Head of caudate nucleus (tissue), 42 donors: ENCODE results near the gene LRRC55.

Experiments used
- DNase-seq, 42 donors: peaks; one replicate each; pipeline versions ENCODE4 v3.0.0 to v3.0.0-alpha.2; 2020 to 2021; ENCODE audit warnings: mixed read lengths in 7 of 42
- intact Hi-C: fragments of 100-400 bp; cut with DNase I; formaldehyde crosslinking; loops from one replicate; pipeline ENCODE4 v1.15.0; 2022

LRRC55 gene

GRCh38 chr11:57181678-57182305, at the start of gene LRRC55:
Gene LRRC55 (plus strand): TSS chr11:57181953. CDS start chr11:57182023, 70 bp downstream.
- intact Hi-C loops = no loop called here
- DNase-seq = no peak

DNA sequence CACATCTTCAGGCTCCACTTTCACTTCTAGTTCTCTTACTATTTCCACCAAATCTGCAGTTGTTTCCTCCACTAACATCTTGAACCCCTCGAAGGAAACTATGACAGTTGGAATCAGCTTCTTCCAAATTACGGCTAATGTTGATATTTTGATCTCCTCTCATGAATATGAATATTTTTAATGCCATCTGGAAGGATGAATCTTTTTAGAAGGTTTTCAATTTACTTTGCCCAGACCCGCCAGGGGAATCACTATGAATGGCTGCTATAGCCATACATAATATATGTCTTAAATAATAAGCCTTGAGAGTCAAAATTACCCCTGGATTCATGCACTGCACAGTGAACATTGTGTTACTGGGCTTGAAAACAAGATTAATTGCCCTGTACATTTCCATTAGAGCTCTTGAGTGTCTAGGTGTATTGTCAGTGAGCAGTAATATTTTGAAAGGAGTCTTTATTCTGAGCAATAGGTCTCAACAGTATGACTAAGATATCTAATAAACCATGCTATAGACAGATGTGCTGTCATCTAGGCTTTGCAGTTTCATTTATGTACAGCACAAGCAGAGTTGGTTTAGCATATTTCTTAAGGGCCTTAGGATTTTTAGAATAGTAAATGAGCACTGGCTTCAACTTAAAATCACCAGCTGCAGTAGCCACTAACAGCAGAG, 48.3 kb upstream of the LRRC55 start:
- intact Hi-C loops = loop anchor here (5.0 kb wide), 1 partner anchor 114 kb away; no protein-coding TSS in a partner anchor
- DNase-seq = no peak

GRCh38 chr11:57134284-57134683, 47.5 kb upstream of the LRRC55 start:
- no peak for DNase-seq
- intact Hi-C loops = loop anchor here (5.0 kb wide), 1 partner anchor 113 kb away; no protein-coding TSS in a partner anchor

- no peak for DNase-seq
- intact Hi-C loops = no loop called here
Observed at GRCh38 chr11:57135020-57135751, 46.6 kb upstream of the LRRC55 start.

- no peak for DNase-seq
- intact Hi-C loops = no loop called here
Observed at GRCh38 chr11:57140568-57140967, 41.2 kb upstream of the LRRC55 start.

- DNase-seq = no peak
- intact Hi-C loops = no loop called here
Observed at GRCh38 chr11:57143459-57143858, 38.3 kb upstream of the LRRC55 start.

DNA sequence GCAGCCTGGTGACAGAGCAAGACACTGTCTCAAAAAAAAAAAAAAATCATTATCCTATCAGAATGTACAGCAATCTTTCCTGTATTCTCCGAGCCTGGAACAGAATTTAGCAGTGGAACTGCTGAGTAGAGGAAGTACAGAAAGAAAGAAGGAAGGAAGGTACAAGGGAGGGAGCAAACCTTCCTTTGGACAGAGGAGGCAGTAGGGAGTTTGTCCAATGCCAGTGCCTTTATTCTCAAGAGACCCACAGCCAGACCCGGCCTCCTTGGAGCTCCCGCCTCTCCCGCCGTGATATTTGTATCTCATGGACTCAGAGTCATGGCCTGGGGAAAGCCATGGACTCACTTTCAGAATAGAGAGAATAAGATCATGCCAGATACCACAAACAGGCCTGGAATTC, 37.7 kb upstream of the LRRC55 start:
- DNase-seq = no peak
- intact Hi-C loops = no loop called here

GRCh38 chr11:57144531-57145320, 37.0 kb upstream of the LRRC55 start:
- intact Hi-C loops = no loop called here
- DNase-seq = no peak

- no peak for DNase-seq
- intact Hi-C loops = no loop called here
Observed at GRCh38 chr11:57146301-57146700, 35.5 kb upstream of the LRRC55 start.

DNA sequence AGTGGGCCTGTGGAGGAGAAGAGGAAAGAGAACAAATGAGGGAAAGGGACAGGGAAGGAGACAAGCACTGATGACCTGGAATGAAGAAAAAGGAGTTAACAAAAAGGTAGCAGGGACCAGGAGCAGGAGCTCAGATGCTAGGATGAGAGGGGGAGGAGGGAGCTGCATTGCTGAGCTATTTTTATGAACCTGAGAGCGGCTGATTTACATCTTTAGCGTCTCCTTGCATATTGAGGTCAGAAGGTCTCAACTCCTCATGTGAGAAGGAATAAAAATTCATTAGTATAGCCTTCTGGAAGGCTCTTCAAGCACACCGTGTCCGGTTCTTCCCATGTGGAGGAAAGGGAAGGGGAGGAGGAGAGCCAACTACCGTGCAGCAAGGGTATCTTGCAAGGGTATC, 33.1 kb upstream of the LRRC55 start:
- DNase-seq = no peak
- intact Hi-C loops = no loop called here

DNA sequence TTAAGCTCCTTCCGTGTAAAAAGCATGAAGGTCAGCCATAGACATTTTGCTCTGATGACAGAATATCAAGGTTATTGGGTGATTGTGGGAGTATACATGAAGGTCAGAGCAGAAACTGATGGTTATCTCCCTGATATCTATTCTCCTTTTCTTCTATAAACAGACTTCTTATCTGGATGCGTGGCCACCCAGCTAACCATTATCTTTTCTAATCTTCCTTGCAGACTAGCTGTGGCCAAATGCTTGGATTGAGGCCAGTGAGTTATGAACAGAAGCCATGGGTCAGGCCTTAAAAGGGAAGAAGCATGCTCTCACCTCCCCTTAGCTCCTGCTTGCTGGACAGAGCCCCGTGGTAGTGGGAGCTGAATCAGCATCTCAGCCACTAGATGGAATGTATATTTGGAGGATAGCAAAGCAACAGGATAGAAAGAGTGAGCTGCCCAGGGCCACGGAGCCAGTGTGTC, 31.3 kb upstream of the LRRC55 start:
- DNase-seq = no peak
- intact Hi-C loops = no loop called here

DNA sequence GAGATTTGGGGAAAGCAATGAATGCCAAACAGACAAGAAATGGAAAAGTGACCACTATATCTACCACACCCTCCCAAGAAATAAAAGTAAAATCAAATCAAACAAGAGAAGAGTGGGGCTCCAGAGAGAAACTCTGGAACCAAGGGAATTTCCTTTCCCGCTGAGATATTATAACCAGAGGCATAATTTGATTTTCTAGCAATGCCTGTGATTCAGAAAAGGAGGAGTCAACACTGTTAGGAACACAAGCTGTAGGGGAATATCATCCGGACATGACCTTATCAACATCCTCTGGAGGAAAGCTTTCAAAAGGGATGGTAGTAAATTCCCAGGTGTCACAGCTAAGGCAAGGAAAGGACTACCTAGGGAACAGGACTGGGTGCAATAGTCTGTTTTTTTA, 29.6 kb upstream of the LRRC55 start:
- DNase-seq = no peak
- intact Hi-C loops = no loop called here

GRCh38 chr11:57153448-57153847, 28.3 kb upstream of the LRRC55 start:
- intact Hi-C loops = no loop called here
- no peak for DNase-seq

GRCh38 chr11:57154739-57155138, 27.0 kb upstream of the LRRC55 start:
- DNase-seq = no peak
- intact Hi-C loops = no loop called here

DNA sequence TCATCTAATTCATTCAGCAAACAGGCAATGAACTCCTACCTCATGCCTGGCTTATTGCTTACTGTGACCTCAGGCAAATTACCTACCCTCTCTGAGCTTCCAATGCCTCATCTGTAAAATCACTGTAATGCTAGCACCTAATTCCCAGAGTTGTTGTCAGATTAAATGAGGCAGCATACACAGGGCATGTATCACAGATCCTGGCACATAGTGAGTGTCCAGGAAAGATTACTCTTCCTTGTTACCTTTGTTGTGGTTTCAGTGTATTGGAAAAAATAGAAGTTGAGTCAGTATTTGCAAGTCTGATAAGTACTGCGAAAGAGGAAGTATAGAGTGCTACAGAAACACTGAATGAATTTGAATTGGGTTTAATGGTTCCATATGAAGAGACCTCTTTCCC, 26.4 kb upstream of the LRRC55 start:
- intact Hi-C loops = no loop called here
- no peak for DNase-seq

- DNase-seq = no peak
- intact Hi-C loops = no loop called here
Observed at GRCh38 chr11:57155838-57156607, 25.7 kb upstream of the LRRC55 start.

GRCh38 chr11:57156928-57157327, 24.8 kb upstream of the LRRC55 start:
- intact Hi-C loops = no loop called here
- DNase-seq = no peak

DNA sequence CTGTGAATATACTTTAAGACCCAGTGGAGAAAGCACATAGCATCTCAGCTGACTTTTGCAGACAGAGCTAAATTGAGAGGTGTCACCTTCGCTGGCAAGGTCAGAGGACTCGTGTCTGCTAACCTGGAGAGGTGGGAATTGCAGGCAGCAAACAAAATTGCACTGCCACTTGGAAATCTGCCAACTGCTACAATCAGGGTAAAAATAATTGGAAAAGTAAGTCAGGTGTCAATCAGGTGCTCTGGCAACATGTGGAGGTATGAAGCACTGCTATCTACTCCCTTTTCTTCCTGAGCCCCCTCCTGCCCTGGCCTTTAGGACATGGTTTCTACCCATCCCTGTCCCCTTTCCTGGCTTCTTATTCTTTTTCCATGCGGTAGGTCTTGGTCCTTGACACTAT, 24.1 kb upstream of the LRRC55 start:
- intact Hi-C loops = no loop called here

GRCh38 chr11:57158180-57158579, 23.6 kb upstream of the LRRC55 start:
- no peak for DNase-seq
- intact Hi-C loops = no loop called here

More for the DNA sequence above, 24.1 kb upstream of the LRRC55 start:
- no peak for DNase-seq
